HG03060 (cell line): ENCODE measurements around the gene TACR1.
"Not testable (repeated sequence)": the region's sequence is repeated elsewhere in the genome, so short reads cannot be mapped to it uniquely, and the experiment has no call there.

Experiments
- ATAC-seq: cut with Tn5 transposase; IDR thresholded peaks from one replicate; pipeline ENCODE4 v1.9.1; 2021; ENCODE audit warnings: low read depth, moderate number of reproducible peaks; ENCODE audit not compliant: unreplicated experiment

The TACR1 gene

GRCh38 chr2:75195076-75195691, 4.1 kb downstream of the TACR1 start:
- no peak for ATAC-seq

- ATAC-seq, result no peak
These were observed 5.0 kb downstream of the TACR1 start for GRCh38 chr2:75194184-75194868.

GRCh38 chr2:75192496-75192895, 6.8 kb downstream of the TACR1 start:
- ATAC-seq, result no peak

DNA sequence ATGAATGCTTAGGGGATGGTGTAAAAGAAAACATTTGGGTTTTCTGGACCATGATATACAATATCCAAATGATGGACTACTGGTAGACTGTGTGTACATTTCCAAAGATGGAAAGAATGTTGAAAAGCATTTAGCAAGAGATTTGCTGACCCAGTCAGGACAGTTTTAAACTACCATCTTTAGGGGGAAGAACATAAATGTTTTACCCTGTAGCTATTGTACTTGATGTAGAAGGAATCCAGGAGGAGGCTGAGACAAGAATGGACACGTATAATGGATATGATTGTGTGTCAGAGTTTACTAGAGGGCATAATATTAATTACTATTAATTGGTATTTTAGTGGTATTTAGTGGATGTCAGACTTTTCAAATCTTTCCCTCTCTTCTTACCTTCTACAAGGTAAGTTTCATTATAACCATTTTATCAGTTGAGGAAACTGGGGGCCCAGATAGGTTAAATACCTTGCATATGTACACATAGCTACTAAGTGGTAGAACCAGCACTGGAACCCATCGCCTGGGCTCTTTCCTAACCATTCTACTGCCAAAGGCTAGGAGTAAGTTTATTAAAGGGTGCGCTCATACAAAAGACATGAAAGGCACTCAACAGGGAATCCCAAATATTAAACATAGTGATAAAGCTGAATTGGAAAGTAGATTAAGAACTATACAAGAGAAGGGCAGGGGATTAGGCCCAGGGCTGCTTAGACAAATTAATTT, 8.9 kb downstream of the TACR1 start:
- ATAC-seq, result no peak

GRCh38 chr2:75186821-75187220, 12.5 kb downstream of the TACR1 start:
- no peak for ATAC-seq

- ATAC-seq, result no peak
These were observed 16.7 kb downstream of the TACR1 start for GRCh38 chr2:75182606-75183005.

- ATAC-seq, result no peak
These were observed 18.8 kb downstream of the TACR1 start for GRCh38 chr2:75180476-75180875.

DNA sequence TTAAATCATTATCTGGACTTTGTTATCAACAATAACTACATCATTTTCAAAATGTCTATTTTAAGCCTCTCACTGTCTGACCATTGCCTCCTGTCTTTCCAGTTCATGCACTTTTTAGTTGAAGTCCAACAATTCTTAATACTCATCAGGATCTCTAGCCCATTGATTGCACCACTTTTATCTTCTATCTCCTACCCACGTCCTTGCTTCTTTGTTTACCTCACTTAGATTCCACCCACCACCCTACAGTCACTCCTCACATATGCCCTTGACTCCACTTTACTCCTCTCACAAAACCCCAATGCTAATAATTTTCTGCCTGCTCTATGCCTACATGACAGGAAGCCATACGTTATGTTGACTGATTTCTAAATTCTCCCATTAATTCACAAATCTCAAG, 21.9 kb downstream of the TACR1 start:
- no peak for ATAC-seq

GRCh38 chr2:75175456-75175855, 23.9 kb downstream of the TACR1 start:
- no peak for ATAC-seq

DNA sequence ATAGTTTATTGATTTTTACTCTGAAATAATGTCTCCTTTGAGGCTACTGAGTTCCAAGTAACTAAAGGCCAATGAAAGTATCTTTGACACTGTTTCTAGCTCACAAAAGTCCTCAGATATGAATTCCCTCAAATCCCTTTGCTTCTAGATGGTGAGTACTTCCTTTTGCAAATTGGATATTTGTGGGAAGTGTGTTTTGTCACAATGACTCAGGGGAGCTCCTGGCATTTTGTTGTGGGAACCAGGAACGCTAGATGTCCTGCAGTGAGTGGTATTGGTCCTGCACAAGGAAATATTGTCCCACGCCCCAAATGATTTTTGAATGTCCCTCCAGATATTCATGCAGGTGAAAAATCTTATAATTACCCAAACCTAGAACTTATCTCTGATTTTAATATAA, 24.3 kb downstream of the TACR1 start:
- no peak for ATAC-seq

GRCh38 chr2:75174519-75174918, 24.8 kb downstream of the TACR1 start:
- no peak for ATAC-seq

- no peak for ATAC-seq
These were observed 25.6 kb downstream of the TACR1 start for GRCh38 chr2:75173740-75174139.

DNA sequence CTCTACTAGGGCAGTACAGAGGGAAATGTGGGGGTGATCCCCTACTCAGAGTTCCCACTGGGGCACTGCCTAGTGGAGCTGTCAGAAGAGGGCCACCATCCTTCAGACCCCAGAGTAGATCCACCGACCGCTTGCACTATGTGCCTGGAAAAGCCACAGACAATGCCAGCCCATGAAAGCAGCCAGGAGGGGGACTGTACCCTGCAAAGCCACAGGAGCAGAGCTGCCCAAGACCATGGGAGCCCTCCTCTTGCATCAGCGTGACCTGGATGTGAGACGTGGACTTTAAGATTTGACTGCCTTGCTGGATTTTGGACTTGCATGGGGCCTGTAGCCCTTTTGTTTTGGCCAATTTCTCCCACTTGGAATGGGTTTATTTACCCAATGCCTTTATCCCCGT, 27.9 kb downstream of the TACR1 start:
- ATAC-seq, result not testable (repeated sequence)

DNA sequence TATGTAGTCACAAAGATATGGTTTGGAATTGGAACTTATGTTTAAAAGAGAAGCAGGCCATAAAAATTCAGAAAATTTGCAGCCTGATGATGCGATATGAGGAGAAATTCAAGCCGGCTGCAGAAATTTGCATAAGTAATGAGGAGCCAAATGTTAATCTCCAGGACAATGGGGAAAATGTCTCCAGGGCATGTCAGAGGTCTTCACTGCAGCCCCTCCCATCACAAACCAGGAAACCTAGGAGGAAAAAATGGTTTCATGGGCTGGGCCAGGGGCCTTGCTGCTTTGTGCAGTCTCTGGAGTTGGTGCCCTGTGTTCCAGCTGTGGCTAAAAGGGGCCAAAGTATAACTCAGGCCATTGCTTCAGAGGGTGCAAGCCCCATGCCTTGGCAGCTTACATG, 28.4 kb downstream of the TACR1 start:
- no peak for ATAC-seq

DNA sequence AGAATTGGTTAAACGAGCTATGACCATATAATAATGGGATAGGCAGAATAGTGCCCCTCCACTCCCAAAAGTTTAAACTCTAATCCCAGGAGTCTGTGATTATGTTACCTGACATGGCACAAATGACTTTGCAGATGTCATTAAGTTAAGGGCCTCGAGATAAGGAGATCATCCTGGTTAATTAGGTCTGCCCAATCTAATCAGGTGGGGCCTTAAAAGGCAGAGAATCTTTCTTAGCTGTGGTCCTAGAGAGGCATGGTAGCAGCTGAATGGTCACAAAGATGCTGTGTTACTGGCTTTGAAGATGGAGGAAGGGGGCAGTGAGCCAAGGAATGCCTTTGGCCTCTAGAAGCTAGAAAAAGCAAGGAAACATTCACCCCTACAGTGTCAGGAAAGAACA, 31.1 kb downstream of the TACR1 start:
- no peak for ATAC-seq

GRCh38 chr2:75166491-75166890, 32.8 kb downstream of the TACR1 start:
- no peak for ATAC-seq

DNA sequence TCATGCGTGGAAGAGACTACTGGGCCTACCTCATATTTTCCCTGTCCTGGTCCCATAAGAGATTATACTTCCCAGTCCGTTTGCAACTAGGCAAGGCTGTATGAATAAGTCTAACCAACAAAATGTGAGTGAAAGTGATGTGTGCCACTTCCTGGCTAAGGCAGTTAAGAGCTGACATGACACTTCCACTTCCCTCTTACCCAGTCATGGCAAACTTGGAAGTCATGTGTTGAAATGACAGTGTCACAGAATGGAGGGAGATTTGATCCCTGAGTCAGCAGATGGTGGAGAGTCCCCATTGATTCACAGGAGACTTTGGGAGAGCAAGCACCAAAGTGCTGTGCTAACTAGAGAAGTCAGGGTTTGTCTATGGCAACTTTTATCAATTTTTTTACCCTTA, 36.4 kb downstream of the TACR1 start:
- ATAC-seq, result no peak

- ATAC-seq, result no peak
These were observed 37.1 kb downstream of the TACR1 start for GRCh38 chr2:75162259-75162658.

DNA sequence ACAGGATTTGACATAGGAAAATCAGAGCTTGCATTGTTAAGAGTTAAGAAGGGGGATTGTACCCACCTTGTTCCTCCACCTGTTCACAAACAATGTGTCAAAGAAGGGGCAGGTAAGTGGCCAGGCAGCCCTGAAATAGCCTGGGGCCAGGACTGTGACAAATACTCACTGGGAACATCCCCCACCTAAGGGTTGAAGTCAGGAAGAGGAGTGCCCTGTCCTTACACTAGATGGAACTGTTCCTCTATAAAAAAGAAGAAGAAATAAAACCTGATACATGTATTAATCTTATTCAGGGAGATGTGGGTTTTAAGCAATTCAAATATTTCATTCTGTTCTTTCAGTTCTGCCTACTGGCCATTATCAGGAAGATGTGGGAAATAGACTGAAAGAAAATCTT, 41.9 kb downstream of the TACR1 start:
- ATAC-seq, result no peak

- ATAC-seq, result no peak
These were observed 44.2 kb downstream of the TACR1 start for GRCh38 chr2:75155115-75155514.

DNA sequence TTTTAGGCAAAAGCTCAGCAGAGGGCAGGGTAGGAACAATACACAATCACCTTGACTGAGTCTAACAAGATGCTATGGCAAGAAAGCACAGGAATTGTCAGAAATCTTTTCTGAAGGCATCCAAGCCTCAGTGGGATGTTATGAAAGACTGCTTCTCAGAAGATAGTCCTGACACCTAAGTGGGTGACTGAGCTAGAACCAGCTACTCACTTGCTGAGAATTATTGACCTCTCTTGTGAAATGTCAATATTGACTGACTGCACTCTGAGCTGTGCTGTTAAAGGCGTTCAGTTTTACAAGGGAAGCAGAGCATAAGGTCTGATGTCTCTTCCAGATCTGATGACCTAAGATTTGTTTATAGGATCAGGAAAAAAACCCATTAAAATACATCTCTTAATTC, 46.1 kb downstream of the TACR1 start:
- no peak for ATAC-seq

DNA sequence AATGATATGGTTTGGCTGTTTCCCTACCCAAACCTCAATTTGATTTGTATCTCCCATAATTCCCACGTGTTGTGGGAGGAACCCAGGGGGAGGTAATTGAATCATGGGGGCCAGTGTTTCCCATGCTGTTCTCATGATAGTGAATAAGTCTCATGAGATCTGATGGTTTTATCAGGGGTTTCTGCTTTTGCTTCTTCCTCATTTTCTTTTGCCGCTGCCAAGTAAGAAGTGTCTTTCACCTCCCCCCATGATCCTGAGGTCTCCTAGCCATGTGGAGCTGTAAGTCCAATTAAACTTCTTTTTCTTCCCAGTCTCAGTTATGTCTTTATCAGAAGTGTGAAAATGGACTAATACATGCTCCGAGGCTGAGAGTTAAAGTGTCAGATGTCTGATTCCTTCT, 47.1 kb downstream of the TACR1 start:
- ATAC-seq, result not testable (repeated sequence)
